Occipital lobe (tissue), 2 donors: ENCODE results near the gene LIPN. TPM values are rescaled to one million over a fixed set of nuclear protein-coding genes. Genes with fewer than 3 reads are reported as not detected.
"Not testable (repeated sequence)": the region's sequence is repeated elsewhere in the genome, so short reads cannot be mapped to it uniquely, and the experiment has no call there.

Source experiments
- DNase-seq: peaks from one replicate; lab custom pipeline; 2025; lab: John Stamatoyannopoulos, UW
- total RNA-seq: library from RNA; depleted of rRNA; stranded (reverse); fragments of >200 nt; gene quantifications from one replicate; pipeline ENCODE4 v1.2.3, GENCODE V29; 2014

Gene LIPN, protein sequence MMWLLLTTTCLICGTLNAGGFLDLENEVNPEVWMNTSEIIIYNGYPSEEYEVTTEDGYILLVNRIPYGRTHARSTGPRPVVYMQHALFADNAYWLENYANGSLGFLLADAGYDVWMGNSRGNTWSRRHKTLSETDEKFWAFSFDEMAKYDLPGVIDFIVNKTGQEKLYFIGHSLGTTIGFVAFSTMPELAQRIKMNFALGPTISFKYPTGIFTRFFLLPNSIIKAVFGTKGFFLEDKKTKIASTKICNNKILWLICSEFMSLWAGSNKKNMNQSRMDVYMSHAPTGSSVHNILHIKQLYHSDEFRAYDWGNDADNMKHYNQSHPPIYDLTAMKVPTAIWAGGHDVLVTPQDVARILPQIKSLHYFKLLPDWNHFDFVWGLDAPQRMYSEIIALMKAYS
- total RNA-seq, result not detected

GRCh38 chr10:88759366-88760101 is at the start of gene LIPN:
Gene LIPN (plus strand): TSS chr10:88760020. CDS start chr10:88761406, 1,386 bp downstream.
- DNase-seq, result no peak

- no peak for DNase-seq
These were observed 44.3 kb upstream of the LIPN start for GRCh38 chr10:88715517-88715916.

GRCh38 chr10:88721392-88721791 is 38.4 kb upstream of the LIPN start:
- DNase-seq, result no peak

DNA sequence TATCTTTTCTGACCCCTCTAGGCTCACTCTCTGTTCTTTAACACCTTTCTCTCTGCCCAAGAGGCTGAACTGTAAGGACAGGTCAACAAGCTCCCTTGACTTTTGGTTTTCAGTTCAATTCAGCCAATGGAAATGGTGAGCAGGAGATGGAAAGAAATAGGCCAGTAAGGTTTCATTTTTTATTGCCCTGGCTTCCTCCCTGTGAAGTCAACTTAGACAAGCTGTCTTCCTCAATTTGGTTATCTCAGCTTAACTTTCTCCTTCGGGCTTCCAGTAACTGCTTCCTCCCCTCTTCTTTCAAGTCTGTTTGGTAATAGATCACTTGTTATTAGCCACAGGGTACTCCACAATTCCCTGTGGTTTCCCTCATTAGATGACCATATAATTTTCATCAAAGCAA is 34.0 kb upstream of the LIPN start:
- no peak for DNase-seq

DNA sequence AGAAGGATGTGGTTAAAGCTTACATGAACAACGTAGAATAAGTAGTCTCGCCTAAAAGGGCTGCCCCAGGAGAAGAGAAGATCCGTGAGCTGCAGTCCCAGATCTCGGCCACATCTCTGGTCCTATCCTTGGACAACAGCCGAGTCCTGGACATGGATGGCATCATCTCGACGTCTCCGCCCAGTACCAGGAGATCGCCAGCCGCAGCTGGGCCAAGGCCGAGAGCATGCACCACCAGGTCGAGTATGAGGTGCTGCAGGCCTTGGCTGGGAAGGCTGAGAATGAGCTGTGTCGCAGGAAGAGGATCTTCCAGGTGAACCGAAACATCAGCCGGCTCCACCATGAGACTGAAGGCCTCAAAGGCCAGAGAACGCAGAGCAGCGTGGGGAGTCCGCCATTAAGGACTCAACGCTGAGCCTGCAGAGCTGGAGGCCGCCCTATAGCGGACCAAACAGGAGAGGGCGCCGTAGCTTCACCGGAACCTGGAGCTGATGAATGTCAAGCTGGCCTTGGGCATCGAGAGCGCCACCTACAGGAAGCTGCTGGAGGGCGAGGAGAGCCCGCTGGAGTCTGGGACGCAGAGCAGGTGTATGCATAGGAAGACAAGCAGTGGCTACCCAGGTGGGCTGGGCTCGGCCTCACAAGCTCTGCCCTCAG is 31.6 kb upstream of the LIPN start:
- no peak for DNase-seq

DNA sequence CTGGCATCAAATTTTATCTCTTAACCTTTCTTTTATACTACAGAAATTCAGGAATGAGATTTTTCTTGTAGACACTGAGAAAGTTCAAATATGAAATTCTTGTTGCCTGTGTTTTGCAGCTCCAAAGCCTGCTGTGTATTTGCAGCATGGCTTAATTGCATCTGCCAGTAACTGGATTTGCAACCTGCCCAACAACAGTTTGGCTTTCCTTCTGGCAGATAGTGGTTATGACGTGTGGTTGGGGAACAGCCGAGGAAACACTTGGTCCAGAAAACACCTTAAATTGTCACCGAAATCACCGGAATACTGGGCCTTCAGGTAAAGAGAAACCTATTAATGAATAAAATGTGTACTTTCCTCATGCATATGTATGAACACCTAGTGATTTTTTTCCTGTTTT is 29.0 kb upstream of the LIPN start:
- no peak for DNase-seq

GRCh38 chr10:88731296-88731695 is 28.5 kb upstream of the LIPN start:
- no peak for DNase-seq

GRCh38 chr10:88733215-88733614 is 26.6 kb upstream of the LIPN start:
- no peak for DNase-seq

DNA sequence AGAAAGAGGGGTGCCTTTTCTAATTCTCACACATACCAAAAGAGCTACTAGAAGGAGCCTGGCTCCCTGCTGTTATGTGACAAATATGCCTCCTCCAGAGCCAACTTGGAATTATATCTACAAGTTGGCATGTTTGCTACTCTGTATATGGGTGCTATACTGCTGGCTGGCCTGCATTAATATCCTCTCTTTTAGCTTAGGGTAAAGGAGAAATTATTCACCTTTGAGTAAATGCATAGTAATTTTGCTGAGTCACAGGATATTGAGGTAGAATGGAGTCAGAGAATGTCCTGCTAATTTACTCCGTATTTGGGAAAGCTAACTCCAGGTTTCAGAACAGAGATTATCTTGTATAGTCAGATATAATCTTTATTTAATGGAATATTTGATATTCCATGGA is 24.2 kb upstream of the LIPN start:
- no peak for DNase-seq

DNA sequence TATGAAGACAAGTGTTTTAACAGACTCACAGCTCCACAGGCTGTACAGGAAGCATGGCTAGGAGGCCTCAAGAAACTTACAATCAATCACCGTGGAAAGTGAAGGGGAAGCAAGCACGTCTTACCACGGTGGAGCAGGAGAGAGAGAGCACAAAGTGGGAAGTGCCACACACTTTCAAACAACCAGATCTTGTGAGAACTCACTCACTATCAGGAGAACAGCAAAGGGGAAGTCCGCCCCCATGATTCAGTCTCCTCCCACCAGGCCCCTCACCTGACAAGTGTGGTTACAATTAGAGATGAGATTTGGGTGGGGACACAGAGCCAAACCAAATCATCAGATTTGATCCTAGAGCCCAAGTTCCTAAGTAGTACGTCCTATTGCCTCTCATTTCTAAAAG is 17.9 kb upstream of the LIPN start:
- not testable (repeated sequence) for DNase-seq

- no peak for DNase-seq
These were observed 17.4 kb upstream of the LIPN start for GRCh38 chr10:88742448-88742847.

- no peak for DNase-seq
These were observed 15.8 kb upstream of the LIPN start for GRCh38 chr10:88744002-88744401.

- DNase-seq, result no peak
These were observed 14.2 kb upstream of the LIPN start for GRCh38 chr10:88745633-88746032.

GRCh38 chr10:88754287-88754686 is 5.5 kb upstream of the LIPN start:
- DNase-seq, result no peak

GRCh38 chr10:88755753-88756152 is 4.1 kb upstream of the LIPN start:
- DNase-seq, result no peak

DNA sequence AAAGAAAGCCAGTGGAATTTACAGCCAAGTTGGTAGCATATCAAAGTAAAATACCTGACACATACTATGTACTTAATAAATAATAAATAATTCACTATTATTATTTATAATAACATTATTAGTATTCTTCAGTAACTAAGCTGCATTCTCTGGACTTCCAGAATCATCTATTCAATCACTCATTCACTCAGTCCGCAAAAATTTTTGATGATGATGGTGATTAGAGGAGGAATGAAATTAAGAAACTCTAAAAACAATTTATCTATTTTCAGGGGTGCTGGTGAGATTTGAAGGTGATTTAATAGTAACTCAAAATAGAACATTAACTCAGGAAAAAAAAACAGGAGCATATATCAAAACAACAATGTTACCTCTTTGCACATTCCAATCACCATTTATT is 3.2 kb upstream of the LIPN start:
- no peak for DNase-seq

DNA sequence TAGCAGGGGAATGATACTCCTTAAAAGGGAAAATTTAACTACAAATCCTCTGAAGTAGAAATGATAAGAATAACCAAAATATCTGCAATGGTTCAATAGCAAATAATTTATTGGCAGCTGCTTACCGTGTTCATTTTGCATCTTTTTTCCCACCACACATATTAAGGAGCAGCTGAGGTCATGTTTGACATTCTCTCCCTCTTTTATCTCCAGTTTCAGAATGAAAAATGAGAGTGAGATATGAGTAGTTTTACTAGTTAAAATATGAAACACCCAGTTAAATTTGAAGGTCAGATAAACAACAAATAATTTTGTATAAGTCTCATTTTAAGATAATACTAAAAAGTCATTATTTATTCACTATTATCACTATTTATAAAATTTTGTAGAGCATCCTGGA is 3.1 kb downstream of the LIPN start:
- no peak for DNase-seq

GRCh38 chr10:88763441-88763840 is 3.6 kb downstream of the LIPN start:
- no peak for DNase-seq

DNA sequence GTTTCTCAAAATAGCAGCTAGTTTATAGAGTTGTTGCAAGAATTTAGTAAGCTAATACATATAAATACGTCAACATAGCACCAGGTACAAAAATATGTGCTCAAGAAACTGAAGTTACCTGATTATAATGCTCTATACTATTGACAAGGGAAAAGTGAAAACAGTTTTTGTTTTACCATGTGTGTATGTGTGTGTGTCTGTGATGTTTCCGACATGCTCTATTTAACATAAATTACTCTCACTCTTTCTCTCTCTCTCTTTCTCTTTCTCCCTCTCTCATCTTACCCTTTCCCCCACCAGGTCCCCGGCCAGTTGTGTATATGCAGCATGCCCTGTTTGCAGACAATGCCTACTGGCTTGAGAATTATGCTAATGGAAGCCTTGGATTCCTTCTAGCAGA is 4.3 kb downstream of the LIPN start:
- no peak for DNase-seq

GRCh38 chr10:88765816-88766215 is 6.0 kb downstream of the LIPN start:
- DNase-seq, result no peak

GRCh38 chr10:88769384-88769783 is 9.6 kb downstream of the LIPN start:
- no peak for DNase-seq

GRCh38 chr10:88781206-88781605 is 21.4 kb downstream of the LIPN start:
- DNase-seq, result no peak
